GM12891 (cell line): ENCODE data around the gene PHF20.
"Not testable (repeated sequence)": the region's sequence is repeated elsewhere in the genome, so short reads cannot be mapped to it uniquely, and the experiment has no call there.

Experiments
- DNase-seq: peaks from one replicate; pipeline ENCODE4 v3.0.0; 2011; ENCODE audit warnings: low spot score; ENCODE audit not compliant: insufficient read length
- FAIRE-seq: peaks from 2 replicates; lab custom pipeline; 2011; peaks lifted over from hg19 to GRCh38; lab: Jason Lieb, UNC
- PAX5 ChIP-seq: IDR thresholded peaks from 2 replicates; pipeline ENCODE4 v1.6.1; 2011; ENCODE audit warnings: low read length, moderate library complexity, mild to moderate bottlenecking; ENCODE audit not compliant: insufficient read depth, severe bottlenecking
- POLR2A ChIP-seq: IDR thresholded peaks from 2 replicates; pipeline ENCODE4 v1.6.1; 2011; ENCODE audit warnings: low read depth, low read length, control low read depth
- POLR2AphosphoS5 ChIP-seq: IDR thresholded peaks from 2 replicates; pipeline ENCODE4 v1.6.1; 2011; ENCODE audit warnings: low read depth, low read length, control low read depth
- POU2F2 ChIP-seq: IDR thresholded peaks from 2 replicates; pipeline ENCODE4 v1.6.1; 2011; ENCODE audit warnings: low read depth, mild to moderate bottlenecking, control low read depth, low read length, moderate library complexity
- SPI1 ChIP-seq: IDR thresholded peaks from 2 replicates; pipeline ENCODE4 v1.6.1; 2011; ENCODE audit warnings: low read depth, low read length, control low read depth
- TAF1 ChIP-seq: IDR thresholded peaks from 2 replicates; pipeline ENCODE4 v1.6.1; 2011; ENCODE audit warnings: low read depth, low read length, control low read depth

PHF20 gene

DNA sequence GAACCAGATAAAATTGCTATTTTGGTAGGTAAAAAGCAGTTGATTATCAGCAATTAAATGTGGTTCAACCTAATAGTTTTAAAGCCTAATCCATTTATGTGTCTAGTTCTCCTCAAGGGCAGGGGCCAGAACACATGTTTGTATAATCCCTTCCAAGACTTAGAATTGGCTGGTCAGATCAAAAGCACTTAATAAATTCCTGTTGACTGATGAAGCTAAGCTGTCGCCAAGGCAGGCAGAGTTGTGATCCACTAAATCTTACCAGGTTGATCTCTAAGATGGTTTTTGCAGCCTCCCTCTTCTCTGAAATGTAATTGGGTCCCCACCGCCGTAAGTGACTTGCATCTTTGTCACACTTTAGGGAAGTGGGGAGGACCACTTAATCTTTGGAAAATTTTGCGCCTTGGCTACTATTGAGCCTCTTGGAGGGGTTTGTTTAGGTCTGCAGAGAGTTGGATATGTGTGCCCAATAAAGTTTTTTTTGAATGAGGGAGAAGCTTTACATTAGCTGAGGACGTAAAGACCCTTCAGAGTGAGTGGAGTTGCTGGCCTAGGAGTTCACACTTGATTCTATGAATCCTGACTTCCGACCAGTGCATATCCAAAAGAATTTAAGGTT is 65.9 kb downstream of the PHF20 start:
- TF ChIP-seq TAF1 (no peak), PAX5 (no peak), POLR2A (no peak), POLR2AphosphoS5 (no peak), SPI1 (no peak), POU2F2 (no peak)
- no peak for FAIRE-seq
- no peak for DNase-seq

DNA sequence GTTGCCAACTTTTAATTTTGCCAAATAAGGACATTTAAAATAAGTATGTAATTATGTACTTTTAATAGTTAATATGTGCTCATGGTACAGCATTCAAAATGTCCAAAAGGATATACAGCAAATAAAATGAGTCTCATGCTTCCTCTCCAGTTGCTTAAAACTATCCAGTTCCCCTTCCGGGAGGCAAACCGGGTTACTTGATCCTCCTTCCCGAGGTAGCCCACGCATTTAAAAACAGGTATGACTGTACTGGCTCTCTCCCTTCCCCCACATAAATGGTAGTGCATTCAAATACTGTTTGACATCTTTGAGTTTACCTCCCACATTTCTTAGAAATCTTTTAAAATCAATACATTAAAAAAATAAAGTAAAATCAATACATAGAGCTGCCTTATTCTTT is 66.4 kb downstream of the PHF20 start:
- no peak for FAIRE-seq

DNA sequence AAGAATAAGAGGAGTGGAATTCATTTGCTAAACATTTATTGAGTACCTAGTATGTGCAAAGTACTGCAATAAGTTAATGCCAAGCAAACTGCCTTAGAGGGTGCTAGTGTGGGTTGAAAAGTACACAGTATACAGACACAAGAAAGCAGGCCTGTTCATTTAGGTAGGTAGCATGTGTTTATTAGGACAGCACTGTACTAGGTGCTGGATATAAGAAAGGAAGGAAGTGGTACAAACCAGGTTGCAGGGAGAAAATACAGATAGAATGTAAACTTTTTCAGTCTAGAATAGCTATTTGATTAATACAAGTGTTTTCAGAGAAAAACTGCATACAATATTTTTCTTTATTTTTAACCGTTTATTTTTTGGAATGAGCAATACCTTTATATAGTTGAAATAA is 68.1 kb downstream of the PHF20 start:
- FAIRE-seq = no peak
- no peak for DNase-seq
- TF ChIP-seq POU2F2 (no peak), SPI1 (no peak), PAX5 (no peak), POLR2AphosphoS5 (no peak), TAF1 (no peak), POLR2A (no peak)

More for the DNA sequence above, 66.4 kb downstream of the PHF20 start:
- TF ChIP-seq POU2F2 (no peak), POLR2AphosphoS5 (no peak), POLR2A (no peak), PAX5 (no peak), SPI1 (no peak), TAF1 (no peak)
- DNase-seq = no peak

DNA sequence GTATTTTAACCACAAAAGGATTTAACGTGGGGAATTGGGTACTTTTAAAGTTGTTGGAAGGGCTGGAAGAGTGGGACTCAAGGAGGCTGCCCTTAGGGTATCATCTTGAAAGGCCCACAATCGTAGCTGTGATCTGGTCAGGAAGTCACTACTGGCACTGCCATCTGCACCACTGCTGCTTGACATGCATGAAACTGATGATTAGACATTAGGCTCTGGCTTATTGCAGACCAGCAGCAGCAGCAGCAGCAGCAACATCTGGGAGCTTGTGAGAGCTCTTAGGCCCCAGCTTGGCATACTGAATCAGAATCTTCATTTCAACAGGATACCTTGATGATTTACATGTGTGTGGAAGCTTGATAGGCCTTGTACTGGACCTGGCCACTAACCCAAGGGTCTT is 68.6 kb downstream of the PHF20 start:
- no peak for DNase-seq
- no peak for TF ChIP-seq POLR2AphosphoS5
- no peak for TF ChIP-seq POU2F2
- no peak for TF ChIP-seq PAX5
- TF ChIP-seq POLR2A = no peak
- TF ChIP-seq SPI1 = no peak
- TF ChIP-seq TAF1 = no peak
- FAIRE-seq = no peak

DNA sequence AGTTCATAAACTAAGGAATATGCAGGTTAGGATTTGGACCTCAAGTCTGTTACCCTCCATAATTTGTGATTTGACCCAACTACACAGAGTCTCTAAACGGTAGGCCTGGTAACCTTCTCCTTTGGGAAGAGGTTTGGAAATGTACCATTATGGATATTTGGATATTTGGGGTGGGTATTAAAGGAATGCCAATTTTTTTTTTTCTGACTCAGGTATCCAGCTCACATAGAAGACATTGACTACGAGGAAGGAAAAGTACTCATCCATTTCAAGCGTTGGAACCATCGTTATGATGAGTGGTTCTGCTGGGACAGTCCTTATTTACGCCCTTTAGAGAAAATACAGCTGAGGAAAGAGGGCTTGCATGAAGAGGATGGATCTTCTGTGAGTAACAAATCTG is 70.5 kb downstream of the PHF20 start:
- FAIRE-seq = no peak
- no peak for DNase-seq
- TF ChIP-seq POLR2AphosphoS5 (no peak), POU2F2 (no peak), TAF1 (no peak), SPI1 (no peak), PAX5 (no peak), POLR2A (no peak)

DNA sequence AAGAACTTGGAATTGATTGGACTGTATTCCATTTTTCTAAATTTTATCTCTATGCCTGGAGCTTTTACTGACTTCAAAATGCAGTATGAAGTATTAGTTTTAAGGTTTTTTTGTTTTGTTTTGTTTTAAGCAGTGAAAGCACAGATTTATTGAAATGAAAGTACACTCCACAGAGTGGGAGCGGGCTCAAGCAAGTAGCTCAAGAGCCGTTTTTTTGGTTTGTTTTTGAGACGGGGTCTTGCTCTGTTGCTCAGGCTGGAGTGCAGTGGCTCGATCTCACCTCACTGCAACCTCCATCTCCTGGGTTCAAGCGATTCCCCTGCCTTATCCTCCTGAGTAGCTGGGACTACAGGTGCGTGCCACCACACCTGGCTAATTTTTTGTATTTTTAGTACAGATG is 72.1 kb downstream of the PHF20 start:
- DNase-seq, FAIRE-seq: not testable (repeated sequence)

DNA sequence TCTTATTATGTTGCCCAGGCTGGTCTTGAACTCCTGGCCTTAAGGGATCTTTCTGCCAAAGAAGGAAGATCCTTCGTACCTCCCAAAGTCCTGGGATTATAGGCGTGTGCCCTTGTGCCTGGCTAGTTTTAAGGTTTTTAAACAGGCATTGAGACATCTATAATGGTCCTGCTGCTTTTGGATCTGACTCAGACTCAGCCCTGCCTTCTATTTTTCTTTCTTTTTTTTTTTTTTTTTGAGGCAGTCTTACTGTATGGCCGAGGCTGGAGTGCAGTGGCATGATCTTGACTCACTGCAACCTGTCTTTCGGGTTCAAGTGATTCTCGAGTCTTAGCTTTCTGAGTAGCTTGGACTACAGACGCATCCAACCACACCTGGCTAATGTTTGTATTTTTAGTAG is 73.7 kb downstream of the PHF20 start:
- no peak for TF ChIP-seq POU2F2
- TF ChIP-seq POLR2A = no peak
- TF ChIP-seq PAX5 = no peak
- TF ChIP-seq TAF1 = no peak
- TF ChIP-seq POLR2AphosphoS5 = no peak
- TF ChIP-seq SPI1 = no peak
- DNase-seq (no peak), FAIRE-seq (no peak)

DNA sequence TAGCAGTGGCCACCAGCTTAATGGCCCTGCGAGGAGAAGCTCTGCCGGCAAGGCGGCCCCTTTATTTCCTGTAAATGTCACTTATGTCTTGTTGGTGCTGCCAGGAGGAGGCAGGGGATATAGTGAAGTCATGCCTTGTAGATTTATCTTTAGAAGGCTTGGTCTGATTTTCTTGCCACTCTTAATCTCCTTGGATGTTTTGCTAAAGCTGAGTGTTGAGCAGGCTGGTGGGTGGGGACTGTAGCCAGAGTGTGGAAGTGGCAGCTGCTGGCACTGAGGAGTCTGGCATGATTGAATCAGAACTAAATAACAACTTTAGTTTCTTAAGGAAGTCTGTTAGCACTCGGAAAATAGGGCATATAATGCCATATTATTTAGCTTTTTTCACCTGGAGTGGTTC is 77.9 kb downstream of the PHF20 start:
- DNase-seq (no peak), FAIRE-seq (no peak)
- TF ChIP-seq POU2F2 (no peak), TAF1 (no peak), SPI1 (no peak), PAX5 (no peak), POLR2AphosphoS5 (no peak), POLR2A (no peak)

DNA sequence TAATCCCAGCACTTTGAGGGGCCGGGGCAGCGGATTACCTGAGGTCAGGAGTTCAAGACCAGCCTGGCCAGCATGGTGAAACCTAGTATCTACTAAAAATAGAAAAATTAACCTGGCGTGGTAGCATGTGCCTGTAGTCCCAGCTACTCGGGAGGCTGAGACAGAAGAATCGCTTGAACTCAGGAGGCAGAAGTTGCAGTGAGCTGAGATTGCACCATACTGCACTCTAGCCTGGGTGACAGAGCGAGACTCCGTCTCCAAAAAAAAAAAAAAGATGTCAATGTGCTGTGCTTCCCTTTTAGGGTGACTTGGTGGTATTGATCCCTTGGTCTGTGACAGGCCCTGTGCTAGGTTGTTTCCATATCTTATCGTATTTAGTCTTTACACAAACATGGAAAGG is 79.8 kb downstream of the PHF20 start:
- not testable (repeated sequence) for DNase-seq, FAIRE-seq

DNA sequence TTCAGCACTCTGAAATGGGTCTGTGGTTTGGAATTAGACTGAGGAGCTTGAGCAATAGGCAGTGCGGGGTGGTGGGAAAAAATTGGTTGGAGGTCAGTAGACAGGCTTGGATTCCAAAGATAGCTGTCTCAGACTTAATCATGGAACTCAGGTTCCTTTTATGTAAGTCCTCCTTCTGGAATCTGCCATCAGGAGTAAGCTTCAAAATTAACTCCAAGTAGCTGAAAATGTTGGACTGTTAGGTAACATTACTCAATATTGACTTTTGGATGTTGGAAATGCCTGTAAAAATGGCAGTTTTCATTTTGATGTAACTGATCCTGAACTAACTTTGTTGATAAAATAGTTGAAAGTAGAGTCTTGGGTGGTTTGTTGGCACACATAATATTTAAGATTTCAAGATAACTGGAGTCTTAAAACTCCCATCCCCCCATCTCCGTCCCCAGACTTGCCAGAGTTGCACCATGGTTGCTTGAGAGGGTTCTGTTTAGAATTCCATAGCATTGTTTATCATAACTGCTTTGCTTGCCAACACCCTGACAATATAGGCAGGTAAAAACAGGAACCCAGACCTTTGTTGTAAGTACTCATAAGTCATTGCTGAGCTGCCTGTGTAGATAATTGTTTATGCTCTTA is 83.0 kb downstream of the PHF20 start:
- DNase-seq (no peak), FAIRE-seq (no peak)
- TF ChIP-seq POU2F2 = no peak
- TF ChIP-seq SPI1 = no peak
- no peak for TF ChIP-seq POLR2A
- no peak for TF ChIP-seq TAF1

DNA sequence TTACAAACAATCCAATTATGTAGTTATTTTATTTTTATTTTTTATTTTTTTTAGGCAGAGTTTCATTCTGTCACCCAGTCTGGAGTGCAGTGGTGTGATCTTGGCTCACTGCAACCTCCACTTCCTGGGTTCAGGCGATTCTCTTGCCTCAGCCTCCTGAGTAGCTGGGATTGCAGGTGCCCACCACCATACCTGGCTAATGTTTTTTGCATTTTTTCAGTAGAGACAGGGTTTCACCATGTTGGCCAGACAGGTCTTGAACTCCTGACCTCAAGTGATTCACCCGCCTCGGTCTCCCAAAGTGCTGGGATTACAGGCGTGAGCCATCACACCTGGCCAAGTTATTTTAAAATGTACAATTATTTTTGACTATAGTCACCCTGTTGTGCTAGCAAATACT is 83.8 kb downstream of the PHF20 start:
- FAIRE-seq, DNase-seq: not testable (repeated sequence)
